ENCODE data around the gene TMC2. TPM values are rescaled to one million over a fixed set of nuclear protein-coding genes. Genes with fewer than 3 reads are reported as not detected.
"Not testable (repeated sequence)": the region's sequence is repeated elsewhere in the genome, so short reads cannot be mapped to it uniquely, and the experiment has no call there.

Gene TMC2
- total and polyA plus RNA-seq, 2 of the 4 experiments (the other 2 are of a cell fraction) = not detected

DNA sequence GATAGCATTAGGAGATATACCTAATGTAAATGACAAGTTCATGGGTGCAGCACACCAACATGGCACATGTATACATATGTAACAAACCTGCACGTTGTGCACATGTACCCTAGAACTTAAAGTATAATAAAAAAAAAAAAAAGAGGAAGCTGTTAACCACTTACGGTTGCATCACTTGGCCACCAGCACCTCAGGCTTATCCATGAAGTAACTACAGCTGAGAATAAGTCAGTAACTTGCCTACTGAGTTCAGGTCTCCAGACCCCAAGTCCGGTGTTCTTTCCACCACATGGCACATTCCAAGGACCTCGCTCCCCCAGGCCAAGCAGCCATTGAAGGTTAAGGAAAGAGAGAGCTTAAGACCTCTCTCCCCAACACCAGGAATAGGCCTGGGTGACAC, 148.4 kb downstream of the TMC2 start:
- H3K4me3 ChIP-seq (ENCODE audit: insufficient read depth, low read depth, low read length); H3K79me1 ChIP-seq (ENCODE audit: low read depth in 1 of 2, low read length in 2 of 2); H4K91ac ChIP-seq (ENCODE audit: insufficient read depth, low read depth, low read length); H2BK20ac ChIP-seq (ENCODE audit: low read depth, low read length); H3K18ac ChIP-seq (ENCODE audit: low read depth, low read length); H4K5ac ChIP-seq (ENCODE audit: low read depth, low read length); H3K4ac ChIP-seq (ENCODE audit: low read depth, low read length); H3K9me3 ChIP-seq (ENCODE audit: control insufficient read depth, insufficient read depth, low read length); H3K4me1 ChIP-seq (ENCODE audit: control insufficient read depth, insufficient read depth, low read length); BruUV-seq (replicated peaks); ATAC-seq (ENCODE audit: low read depth); H3K14ac ChIP-seq (replicated peaks; ENCODE audit: low read depth, low read length); CTCF ChIA-PET; in situ Hi-C loops (cut with MboI; ENCODE audit: low sequenced_read_pairs); H2AK9ac ChIP-seq (replicated peaks; ENCODE audit: low read depth, low read length, poor library complexity); DNase-seq; H4K8ac ChIP-seq (ENCODE audit: low read depth in 2 of 2, low read length in 2 of 2); H3K56ac ChIP-seq (ENCODE audit: extremely low read depth, insufficient read depth, low read length); H3K23ac ChIP-seq (ENCODE audit: low read depth, low read length); H3K4me2 ChIP-seq (ENCODE audit: low read depth, low read length); H2BK5ac ChIP-seq (ENCODE audit: low read depth, low read length, poor library complexity, severe bottlenecking); POLR2A ChIA-PET (ENCODE audit: unreplicated experiment); intact Hi-C loops (cut with micrococcal nuclease); H2BK15ac ChIP-seq (ENCODE audit: low read depth, low read length); H2AFZ ChIP-seq (replicated peaks; ENCODE audit: low read length, poor library complexity); H3K9ac ChIP-seq (ENCODE audit: low read depth, low read length); H3K27ac ChIP-seq (ENCODE audit: insufficient read depth, low read length); H3K36me3 ChIP-seq (ENCODE audit: control insufficient read depth, insufficient read depth, low read length); H2BK120ac ChIP-seq (ENCODE audit: low read depth, low read length); H3K9me1 ChIP-seq (ENCODE audit: insufficient read depth, low read length); H2AK5ac ChIP-seq (ENCODE audit: low read depth, low read length); dilution Hi-C loops (cut with HindIII; ENCODE audit: low sequenced_read_pairs, unreplicated experiment); H4K20me1 ChIP-seq (ENCODE audit: insufficient read depth, low read length): not testable (repeated sequence)
- no CpG with 5 or more reads among the region's 4 CpGs for WGBS, 2 experiments (ENCODE audit: extremely low coverage in 2 of 2, insufficient read length in 1 of 2)
- peaks cover 21% of the 10 kb centered on the region for H3K27me3 ChIP-seq (ENCODE audit: control insufficient read depth, insufficient read depth, low read length)
